Caki2 (cell line): Measurements from ENCODE around the gene TBC1D5. TPM values are rescaled to one million over a fixed set of nuclear protein-coding genes. Genes with fewer than 3 reads are reported as not detected.
A peak's percentile ranks its signal among the peaks of the same experiment; 100 is the strongest.

Source experiments
- DNase-seq: peaks from one replicate; pipeline ENCODE4 v3.0.0-alpha.2; 2015; ENCODE audit warnings: low read depth
- in situ Hi-C: cut with HindIII; loops from 2 replicates; pipeline ENCODE4 v1.10.0; 2016; ENCODE audit warnings: low sequenced_read_pairs, low pct_unique_long_range_greater_than_20kb, mixed read lengths
- total RNA-seq: library from RNA; depleted of rRNA; stranded (reverse); fragments of >200 nt; shearing (Covaris generic); gene quantifications from 2 replicates; pipeline ENCODE4 v1.2.3, GENCODE V29; 2014; ENCODE audit warnings: low replicate concordance

The TBC1D5 gene
- total RNA-seq, 1 experiment from 2014 or later, result 69.2 TPM

DNA sequence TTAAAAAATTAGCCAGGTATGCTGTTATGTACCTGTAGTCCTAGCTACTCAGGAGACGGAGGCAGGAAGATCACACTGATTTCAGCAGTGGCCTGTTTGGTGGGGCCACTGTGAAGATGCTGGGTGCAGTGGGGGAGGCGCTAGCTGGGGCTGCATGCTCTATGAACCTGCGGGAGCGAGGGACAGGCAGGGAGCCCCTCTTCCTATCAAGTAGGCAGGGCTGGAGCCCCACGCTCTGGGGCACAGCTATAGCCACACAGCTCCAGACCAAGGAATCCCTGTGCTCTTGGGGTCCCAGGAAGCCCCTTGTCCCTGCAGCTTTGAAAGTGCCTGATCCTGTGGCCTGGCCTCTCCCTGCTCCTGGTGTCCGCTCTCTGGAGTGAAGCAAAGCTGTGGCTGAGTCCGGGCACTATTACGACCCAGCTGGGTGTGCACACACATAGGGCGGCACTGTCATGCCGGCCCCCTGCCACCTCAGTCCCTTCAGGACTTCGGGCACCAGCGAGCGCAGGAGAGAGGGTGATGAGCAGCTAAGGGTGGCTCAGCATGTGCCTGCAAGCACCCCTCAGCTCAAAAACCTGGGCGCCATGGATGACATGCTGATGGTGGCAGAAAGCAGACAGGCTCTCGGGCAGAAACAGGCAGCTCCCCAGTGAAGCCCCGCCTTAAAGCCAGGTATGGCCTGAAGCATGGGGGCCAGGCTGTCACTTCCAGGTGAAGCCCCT is 262.6 kb downstream of the TBC1D5 start:
- in situ Hi-C loops, result no loop called here
- no peak for DNase-seq

DNA sequence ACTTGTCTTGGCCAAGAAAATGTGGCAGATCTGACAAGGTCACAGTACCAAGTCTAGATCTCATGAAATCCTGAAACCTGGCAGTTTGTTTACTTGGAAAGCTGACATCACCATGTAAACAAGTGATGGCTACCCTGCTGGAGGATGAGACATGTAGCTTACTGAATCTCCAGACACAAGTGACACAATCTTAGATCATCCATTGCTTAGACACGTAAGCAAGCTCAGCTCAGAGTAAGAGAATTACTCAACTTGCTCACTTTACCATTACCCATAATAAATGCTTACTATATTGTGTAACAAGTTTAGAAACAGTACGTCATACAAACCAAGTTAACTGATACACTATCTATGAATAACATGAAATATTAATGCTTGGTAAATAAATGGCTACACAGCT is 263.8 kb downstream of the TBC1D5 start:
- peak; percentile 8 for DNase-seq
- in situ Hi-C loops, result no loop called here

DNA sequence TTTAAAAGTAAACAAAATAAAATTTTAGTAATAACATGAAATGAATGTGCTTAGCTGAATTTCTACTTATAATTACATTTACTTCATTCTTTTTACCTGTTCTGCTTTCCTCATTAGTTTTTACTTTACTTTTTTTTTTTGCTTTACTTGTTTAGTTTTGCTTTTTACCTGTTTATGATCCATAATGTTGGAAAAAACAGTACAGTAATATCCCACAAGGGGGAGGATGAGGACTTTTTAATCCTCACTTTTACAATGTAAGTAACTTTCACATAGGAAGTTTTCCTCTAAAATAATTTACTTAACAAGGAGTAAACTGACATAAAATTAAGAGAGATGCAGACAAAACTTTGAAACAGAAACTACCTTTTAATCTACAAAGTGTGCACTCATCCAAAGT is 268.7 kb downstream of the TBC1D5 start:
- DNase-seq, result no peak
- in situ Hi-C loops, result no loop called here

- in situ Hi-C loops, result no loop called here
- no peak for DNase-seq
Observed at GRCh38 chr3:17469954-17470353, 272.5 kb downstream of the TBC1D5 start.

DNA sequence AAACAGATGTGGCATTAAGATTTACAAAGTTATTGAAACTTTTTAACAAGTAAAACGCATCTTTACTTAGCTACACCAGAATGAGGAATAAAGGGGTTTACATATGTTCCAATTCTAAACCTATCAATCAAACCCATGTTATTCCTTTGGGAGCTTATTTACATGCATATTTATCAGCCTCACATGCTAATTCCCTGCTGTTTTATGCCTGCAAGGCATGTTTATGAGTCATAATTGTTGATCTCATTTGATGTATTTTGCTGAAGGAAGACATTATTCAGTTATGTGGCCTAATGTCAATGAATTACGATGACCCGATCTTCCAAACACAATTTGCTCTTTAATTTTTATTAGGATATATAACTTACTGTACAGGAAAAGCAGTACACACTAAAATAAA is 272.9 kb downstream of the TBC1D5 start:
- in situ Hi-C loops, result no loop called here
- no peak for DNase-seq

- no peak for DNase-seq
- in situ Hi-C loops, result no loop called here
Observed at GRCh38 chr3:17466028-17466427, 276.4 kb downstream of the TBC1D5 start.

DNA sequence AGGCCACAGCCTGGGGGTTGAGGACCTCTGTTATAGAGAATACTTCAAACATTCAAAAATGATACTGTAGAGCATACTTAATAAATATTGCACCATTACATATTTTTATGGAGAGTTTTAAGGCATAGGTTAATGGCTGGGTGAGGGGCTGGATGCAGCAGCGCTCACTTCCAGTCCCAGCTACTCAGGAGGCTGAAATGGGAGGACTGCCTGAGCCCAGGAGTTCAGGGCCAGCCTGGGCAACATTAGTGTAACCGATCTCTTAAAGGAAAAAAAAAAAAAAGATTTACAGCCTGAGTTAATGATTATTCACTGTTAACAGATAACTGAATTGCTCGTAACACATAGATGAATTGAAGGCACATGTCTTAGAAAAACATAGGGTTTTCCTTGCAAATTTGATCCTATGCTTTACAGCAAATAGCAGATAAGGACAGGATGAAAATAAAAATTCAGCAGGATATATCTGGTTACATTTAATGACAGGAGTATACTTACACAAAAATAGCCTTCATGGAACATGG is 282.9 kb downstream of the TBC1D5 start:
- in situ Hi-C loops, result no loop called here
- peak; percentile 24 for DNase-seq

DNA sequence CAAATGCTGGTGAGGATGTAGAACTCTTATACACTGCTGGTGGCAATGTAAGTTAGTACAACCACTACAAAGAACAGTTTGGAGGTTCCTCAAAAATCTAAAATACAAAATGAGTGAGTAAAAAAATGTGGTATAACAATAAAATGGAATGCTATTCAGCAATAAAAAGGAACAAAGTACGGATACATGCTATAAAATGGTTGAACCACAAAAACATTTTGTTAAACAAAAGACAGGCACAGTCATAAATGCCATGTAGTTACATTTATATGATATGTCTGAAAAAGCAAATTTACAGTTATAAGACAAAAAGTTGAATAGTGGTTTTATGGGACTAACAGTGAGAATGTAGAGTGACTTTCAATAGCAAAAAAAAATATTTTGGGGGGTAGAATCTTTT is 285.8 kb downstream of the TBC1D5 start:
- in situ Hi-C loops, result no loop called here

DNA sequence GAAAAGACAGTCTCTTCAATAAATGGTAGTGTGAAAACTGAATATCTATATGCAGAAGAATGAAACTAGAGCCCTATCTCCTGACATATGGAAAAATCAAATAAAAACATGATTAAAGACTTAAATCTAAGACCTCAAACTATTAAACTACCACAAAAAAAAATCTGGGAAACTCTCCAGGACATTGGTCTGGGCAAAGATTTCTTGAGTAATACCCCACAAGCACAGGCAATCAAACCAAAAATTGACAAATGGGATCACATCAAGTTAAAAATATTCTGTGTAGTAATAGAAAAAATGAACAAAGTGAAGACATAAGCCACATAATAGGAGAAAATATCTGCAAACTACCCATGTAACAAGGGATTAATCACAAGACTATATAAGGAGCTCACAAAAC is 286.4 kb downstream of the TBC1D5 start:
- no peak for DNase-seq
- in situ Hi-C loops, result no loop called here

More for the DNA sequence above, 285.8 kb downstream of the TBC1D5 start:
- no peak for DNase-seq

- in situ Hi-C loops, result no loop called here
- DNase-seq, result no peak
Observed at GRCh38 chr3:17444865-17445264, 297.6 kb downstream of the TBC1D5 start.

GRCh38 chr3:17443142-17443541 is 299.3 kb downstream of the TBC1D5 start:
- in situ Hi-C loops, result no loop called here
- no peak for DNase-seq

DNA sequence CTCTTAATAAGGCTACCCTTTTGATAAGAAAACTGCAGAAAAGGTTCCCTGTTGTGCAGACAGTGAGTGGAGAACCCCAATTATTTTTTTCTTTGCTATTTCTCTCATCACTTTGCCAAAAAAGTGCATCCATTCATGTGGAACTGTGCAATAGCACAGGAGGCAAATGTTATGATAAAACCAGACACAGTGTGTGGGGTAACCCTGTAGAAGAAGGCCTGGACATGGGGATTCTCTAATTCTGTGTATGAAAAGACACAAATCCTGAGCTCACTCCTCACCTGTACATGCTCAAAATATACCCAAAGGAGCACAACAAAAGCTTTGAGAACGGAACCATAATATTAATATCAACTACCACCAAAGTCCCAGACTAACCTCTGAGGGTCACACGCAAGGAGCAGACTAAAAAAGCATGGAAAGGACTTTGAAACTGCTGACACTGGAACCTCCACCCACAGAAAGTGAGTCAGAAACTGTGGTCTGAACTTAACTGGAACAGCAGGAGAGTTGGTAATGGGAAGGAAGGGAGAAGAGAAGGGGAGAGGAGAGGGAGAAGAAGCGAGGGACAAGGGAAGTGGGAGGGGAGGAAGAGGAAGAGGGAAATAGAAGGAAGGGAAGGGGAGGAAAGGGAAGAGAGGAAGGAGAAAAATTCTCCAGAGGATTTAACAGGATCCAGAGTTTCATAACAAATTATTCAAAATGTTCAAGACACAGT is 299.9 kb downstream of the TBC1D5 start:
- in situ Hi-C loops, result no loop called here
- DNase-seq, result peak; percentile 9

DNA sequence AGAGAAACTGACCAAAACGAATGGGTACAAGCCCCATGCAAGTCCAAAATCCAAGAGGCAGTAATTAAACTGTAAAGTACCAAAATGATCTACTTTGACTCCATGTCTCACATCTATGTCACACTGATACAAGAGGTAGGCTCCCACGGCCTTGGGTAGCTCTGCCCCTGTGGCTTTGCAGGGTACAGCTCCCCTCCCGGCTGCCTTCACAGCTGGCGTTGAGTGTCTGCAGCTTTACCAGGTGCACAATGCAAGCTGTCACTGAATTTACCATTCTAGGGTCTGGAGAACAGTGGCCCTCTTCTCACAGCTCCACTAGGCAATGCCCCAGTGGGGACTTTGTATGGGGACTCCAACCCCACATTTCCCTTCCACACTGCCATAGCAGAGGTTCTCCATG is 308.6 kb downstream of the TBC1D5 start:
- DNase-seq, result no peak
- in situ Hi-C loops, result no loop called here

- DNase-seq, result no peak
- in situ Hi-C loops, result no loop called here
Observed at GRCh38 chr3:17432236-17432635, 310.2 kb downstream of the TBC1D5 start.

- no peak for DNase-seq
- in situ Hi-C loops, result no loop called here
Observed at GRCh38 chr3:17431484-17432045, 310.9 kb downstream of the TBC1D5 start.

- in situ Hi-C loops, result no loop called here
- peak; percentile 22 for DNase-seq
Observed at GRCh38 chr3:17431004-17431403, 311.4 kb downstream of the TBC1D5 start.

DNA sequence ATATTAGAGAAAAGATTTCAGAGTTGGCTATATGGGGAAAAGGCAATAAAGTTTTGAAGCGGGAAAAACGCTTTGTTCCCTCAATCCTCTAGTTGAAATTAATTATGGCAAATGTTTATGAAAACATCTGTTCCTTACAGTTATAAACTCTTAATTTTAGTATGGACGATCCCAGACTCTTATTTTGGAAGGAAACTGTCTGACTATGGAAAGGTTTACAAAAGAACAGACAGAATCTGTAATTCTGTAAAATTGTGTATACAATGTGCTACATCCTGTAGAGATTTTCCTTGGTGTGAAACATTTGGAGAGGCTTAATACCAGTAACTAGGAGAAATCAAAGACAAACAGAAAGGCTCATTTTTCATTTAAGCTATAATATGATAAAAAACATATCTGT is 311.8 kb downstream of the TBC1D5 start:
- DNase-seq, result no peak
- in situ Hi-C loops, result no loop called here

- in situ Hi-C loops, result no loop called here
- DNase-seq, result no peak
Observed at GRCh38 chr3:17423786-17424536, 318.5 kb downstream of the TBC1D5 start.

DNA sequence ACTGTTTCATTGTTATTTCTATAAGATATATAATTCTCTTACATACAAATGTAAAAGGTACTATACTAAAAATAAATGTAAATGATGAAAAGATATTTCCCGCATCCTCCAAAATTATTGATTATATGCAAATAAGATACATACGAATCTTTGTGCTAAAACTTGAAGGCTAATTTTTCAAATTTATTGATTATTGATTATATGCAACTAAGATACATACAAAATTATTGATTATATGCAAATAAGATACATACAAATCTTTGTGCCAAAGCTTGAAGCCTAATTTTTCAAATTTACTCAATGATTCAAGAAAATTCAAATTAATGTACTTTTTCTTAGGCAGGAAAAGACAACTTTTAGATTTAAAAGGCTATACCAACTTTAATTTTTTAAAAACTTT is 319.8 kb downstream of the TBC1D5 start:
- in situ Hi-C loops, result no loop called here

More for the DNA sequence above, 319.8 kb downstream of the TBC1D5 start:
- no peak for DNase-seq
